ENCODE data around the gene GMFB.
A peak's percentile ranks its signal among the peaks of the same experiment; 100 is the strongest.

Gene GMFB

DNA sequence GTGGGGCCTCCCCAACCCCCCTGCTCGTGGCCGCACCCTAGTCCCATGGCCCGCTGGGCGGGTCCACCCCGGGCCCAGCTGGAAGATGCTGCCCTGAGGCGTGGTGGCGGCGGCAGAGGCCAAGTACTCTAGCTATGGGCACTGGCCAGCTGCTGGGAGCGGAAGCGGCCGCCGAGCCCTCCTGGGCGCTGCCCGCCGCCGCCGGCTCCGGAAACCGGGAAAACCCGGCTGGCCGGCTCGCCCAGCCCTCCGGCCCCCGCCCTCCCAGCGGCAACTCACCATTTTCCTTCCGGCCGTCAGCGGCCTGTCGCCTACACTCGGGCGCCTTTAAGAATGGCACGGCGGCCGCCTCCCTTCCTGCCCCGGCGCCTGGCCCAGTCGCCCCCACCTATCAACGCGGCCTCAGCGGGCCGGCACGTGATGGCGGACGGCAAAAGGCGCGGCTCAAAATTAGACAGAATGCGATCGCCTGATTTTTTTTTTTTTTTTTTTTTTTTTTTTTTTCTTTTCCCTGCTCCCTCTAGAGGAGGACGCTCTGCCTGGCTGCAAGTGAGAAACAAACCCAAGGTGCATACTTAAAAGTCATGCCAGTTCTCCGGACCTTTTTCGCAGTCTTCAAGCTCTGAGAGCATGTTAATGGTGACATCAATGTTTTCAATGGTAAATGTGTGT lies at the start of gene GMFB:
Gene GMFB, minus strand, starts transcription at position 335 of the 672 bp plus-strand sequence. Its CDS starts 53 bp downstream, at position 282.
- peak; percentile 81 for DNase-seq

DNA sequence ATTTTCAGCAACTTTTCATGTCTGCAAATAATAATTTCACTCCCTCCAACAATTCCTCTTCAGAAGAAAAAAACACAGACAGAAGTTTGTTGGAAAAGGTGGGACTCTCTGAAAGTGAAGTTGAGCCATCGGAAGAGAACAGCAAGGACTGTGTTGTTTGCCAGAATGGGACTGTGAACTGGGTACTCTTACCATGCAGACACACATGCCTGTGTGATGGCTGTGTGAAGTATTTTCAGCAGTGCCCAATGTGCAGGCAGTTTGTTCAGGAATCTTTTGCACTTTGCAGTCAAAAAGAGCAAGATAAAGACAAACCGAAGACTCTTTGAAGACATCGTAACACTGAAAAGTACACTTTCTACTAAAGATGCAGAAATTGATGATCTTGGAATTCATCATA lies 49.3 kb upstream of the GMFB start:
- DNase-seq = no peak

DNA sequence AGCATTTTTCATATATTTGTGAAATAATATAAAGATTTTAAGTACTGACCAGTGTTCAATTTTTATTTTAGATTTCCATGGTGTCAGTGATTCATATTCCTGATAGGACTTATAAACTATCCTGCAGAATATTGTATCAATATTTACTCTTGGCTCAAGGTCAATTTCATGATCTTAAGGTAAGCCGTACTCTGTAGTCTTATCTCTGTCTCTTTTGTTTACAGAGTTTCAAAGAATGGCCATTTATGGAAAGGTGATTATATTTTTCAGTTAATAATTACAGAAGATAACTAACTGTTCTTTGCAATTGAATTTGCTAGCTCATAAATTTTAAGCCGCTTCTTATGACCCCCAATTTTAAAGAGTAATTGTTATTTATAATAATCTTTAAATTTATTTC lies 48.9 kb upstream of the GMFB start:
- DNase-seq = no peak

DNA sequence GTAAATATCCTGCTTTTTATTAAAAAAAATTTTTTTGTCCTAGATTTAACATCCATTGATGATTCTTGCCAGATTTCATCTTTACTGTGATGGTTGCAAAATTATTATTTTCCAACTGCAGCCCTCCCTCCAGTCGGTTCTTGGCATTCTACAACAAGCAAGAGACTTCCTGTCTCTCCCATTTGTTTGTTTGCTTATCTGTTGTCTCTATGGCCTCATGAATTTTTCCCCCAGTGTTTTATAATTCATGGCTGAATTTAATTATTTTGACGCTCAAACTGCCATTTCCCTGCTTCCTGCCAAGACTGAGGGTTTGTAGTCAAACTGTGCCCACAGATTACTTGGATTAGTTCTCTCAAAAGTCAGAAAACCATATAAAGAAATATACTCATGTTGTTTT lies 46.9 kb upstream of the GMFB start:
- DNase-seq = no peak

DNA sequence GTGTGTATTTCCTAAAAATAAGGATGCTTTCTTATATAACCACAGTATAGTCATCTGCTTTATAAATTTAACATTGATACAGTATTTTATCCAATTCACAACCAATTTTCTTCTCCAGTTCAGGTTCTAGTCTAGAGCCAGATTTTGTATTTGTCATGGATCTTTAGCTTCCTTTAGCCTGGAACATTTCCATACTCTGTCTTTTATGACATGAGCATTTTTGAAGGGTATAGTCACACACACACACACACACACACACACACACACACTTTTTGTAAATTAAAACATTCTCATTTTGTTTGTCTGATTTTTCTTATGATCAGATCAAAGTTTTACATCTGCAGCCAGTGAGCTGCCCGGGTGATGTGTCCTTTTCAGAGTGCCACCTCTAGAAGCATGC lies 46.3 kb upstream of the GMFB start:
- DNase-seq = no peak

DNA sequence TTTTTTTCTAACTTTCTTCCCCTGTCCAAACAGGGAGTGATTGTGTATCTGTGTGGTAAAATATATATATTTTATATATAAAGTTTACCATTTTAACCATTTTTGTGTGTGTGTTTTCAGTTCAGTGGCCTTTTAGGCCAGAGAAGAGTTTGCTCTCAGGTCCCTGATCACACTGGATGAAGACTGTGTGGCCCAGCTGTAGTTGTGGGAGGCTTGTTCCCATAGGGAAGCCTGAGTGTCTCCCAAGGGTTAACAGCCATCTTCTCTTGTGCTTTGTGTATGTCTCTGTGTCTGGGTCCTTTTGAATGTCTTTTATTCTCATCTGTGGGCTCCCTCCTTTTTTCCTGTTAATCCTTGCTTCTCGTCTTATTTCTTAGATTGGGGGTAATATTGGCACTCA lies 44.3 kb upstream of the GMFB start:
- no peak for DNase-seq

DNA sequence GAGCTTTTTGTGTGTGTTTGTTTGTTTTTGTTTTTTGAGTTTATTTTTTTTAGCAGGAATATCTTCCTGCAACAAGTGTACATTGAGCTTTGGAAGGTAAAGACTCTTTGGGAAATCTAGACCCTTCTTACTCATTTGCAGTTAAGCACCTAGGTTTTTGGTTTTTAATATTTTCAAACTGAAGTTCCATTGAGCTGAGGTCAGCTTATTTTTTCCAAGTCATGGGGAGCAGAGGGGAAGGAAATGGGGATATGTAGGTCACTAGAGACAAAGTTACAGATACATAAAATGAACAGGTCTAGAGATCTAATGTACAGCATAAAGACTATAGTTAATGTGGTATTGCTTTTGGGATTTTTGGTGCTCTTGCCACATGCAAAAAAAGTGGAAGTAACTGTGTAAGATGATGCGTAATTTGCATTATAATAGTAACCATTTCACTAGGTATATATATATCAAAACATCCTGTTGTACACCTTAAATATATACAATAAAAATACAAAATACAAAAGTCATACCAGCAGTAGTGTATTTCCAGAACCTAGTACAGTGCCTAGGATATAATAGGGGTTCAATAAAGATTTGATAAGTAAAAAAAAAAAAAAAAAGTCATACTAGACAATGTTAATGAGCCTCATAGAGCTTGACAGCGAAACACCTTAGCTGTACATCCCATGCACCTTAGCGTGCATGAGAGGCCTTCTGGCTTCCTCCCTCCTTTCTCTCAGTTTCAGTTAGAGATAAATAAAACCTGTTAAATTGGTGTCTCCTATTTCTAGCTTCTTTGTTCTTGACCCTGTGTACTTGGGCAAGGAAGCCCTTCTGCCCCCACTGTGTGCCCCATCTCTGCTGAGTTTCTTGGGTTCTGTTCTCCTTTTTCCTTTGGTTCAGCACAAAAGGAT lies 43.6 kb upstream of the GMFB start:
- no peak for DNase-seq

DNA sequence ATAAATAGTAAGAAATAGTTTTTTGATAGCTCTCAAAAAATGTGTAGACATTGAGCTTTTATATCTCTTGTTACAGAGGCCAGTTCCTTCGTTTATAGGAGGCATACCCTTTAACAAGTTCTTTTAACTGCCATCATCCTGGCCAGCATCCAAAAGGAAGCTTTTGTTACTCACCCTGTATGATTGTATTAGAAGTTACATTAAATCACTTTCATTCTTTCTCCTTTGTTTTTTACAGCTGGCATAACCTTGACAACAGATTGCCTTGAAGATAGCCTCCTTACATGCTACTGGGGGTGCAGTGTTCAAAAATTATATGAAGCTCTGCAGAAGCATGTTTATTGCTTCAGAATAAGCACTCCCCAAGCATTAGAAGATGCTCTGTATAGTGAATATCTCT lies 41.0 kb upstream of the GMFB start:
- DNase-seq = no peak

DNA sequence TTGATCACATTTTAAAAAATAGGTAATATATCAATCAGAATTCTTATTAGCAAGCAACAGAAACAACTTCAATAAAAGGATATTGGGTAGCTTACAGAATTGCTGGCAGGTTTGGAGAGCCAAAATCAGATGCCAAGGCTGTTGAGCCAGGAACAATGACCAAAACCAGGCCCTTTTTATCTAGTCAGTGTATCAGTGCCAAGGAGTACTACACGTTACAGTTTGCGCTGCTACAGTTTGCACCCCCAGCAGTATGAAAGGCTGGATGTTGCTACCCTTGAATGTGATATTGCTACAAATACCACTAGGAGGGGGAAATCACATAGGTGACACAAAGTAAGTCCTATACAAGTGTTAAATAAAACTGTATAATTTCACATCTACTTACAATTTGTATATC lies 40.2 kb upstream of the GMFB start:
- no peak for DNase-seq

DNA sequence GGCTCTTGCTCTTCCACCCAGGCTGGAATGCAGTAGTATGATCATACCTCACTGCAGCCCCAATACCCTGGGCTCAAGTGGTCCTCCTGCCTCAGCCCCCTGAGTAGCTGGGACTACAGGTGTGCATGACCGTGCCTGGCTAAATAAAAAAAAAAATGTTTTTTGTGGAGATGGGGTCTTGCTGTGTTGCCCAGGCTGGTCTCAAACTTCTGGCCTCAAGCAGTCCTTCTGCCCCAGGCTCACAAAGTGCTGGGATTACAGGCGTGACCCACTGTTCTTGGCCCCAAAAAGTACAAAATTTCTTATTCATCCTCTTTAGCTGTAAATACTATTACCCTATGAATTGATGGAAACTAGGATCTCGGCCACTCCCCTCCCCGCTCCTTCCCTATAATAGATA lies 35.6 kb upstream of the GMFB start:
- no peak for DNase-seq

DNA sequence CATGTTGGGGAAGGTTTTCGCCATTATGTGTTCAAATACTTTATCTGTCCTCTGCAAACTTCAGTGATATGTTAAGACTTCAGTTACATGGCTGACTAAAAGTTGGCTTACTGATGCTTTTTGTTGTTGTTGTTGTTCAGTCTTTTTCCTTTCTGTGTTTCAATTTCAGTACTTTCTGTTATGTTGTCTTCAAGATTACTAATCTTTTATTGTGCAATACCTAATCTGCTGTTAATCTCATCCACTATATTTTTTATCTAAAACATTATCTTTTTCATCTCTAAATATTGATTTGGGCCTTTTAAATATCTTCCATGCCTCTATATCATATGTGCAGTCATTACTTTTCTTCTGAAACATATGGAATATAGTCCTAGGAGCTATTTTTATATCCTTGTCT lies 27.9 kb upstream of the GMFB start:
- DNase-seq = no peak

DNA sequence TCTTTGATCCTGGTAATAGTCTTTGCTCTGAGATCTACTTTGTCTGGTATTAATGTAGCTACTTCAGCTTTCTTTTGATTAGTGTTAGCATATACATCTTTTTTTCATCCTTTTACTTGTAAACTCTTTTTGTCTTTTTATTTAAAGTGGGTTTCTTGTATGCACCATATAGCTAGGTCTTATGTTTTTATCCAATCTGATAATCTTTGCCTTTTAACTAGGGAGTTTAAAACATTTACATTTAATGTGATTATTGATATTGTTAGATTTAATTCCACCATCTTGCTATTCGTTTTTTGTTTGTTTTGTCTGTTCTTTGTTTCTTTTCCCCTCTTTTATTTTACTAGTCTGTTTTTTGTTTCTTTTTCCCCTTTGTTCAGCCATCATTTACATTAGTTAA lies 26.9 kb upstream of the GMFB start:
- no peak for DNase-seq

DNA sequence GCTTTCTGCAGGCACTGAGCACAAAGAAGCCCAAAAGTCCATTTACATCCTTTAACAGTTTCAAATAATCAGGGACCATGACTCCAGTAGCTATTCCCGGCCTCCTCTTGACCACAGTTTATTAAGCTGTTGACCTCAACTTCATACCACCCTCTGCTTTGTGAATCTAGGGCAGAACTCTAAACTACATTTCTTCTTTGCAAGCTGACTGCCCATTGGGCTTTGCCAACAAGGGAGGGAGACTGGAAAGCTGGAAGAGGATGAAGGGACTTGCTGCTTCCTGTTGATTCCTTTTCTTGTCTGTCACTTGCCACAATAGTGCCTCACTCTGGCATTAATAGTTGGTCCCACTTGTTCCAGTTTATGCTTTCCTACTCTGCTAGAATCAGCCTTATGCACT lies 23.6 kb upstream of the GMFB start:
- no peak for DNase-seq

DNA sequence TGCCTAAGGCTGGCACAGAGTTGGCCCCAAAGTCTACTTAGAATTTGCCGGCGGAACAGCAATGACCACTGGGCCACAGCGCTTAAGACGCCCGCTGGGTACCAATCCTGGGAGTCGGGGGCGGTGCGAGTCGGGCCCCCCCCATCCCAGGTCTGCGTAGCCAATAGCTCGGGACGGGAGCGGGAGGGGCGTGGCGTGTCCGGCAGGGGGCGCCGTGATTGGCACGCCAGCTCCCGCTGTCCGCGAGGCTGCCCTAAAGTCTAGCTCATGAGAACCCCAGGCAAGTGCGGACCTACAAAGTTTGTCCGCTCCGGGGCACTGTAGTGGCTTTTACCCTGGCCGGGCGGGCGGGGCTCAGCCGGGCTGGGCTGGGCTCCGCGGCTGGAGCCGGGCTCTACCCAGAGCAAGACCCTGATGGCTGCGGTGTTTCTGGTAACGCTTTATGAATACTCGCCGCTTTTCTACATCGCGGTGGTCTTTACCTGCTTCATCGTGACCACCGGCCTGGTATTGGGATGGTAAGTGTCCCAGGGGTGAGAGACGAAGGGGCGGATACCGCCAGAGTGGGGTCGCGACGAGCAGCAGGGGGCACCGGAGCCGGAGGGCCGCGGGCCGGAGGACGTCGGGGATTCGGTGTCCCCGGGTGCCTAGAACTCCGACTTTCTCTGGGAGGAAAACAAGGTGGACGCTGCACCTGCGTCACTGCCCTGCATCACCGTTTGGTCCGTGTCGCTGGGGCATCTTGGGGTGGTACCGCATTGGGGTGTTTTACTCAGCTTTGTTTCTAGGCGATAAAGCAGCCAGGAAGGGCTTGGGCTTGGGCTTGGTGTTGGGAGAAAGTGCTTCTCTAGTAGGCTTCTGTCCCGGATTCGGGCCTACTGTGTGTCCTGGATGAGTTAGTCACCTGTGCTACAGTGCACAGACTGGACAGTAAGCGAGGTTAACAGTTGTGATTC lies 21.0 kb upstream of the GMFB start, which contains the start of gene CGRRF1:
Gene CGRRF1, plus strand, starts transcription at position 361 of the 956 bp plus-strand sequence. Its CDS starts 54 bp downstream, at position 415.
- peak; percentile 94 for DNase-seq

DNA sequence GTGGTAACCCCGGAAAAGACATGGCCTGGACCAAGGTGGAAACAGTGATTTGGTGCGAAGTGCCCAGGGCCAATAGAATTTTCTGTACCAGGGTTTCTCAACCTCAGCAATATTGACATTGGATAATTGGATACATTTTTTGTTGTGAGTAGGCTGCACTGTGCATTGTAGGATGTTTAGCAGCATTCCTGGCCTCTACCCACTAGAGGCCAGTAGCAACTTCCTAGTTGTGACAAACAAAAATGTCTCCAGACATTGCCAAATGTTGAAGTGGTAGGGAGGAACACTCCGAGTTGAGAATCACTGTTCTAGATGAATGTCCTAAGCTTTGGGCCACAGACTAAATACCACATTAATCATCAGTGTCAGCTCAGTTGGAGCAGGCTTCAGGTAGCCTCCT lies 14.7 kb upstream of the GMFB start:
- DNase-seq = no peak

DNA sequence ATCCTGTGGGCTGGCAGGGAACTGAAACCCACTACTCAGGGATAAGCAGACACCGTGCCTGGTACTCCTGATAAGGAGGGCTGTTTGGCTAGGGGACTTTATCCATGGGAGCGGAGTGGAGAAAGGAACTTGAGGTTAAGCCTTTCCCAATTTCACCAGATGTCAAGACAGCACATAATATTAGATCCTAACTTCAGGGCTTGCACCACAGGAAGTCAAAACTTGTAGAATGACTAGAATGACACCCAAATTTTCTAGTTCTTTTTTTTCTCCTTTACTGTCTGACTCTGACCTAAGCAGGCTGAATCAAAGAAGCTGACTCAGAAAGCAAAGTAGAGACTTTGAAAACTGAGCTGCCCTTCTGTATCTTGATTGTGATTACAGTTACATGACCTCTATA lies 13.8 kb upstream of the GMFB start:
- DNase-seq = no peak

DNA sequence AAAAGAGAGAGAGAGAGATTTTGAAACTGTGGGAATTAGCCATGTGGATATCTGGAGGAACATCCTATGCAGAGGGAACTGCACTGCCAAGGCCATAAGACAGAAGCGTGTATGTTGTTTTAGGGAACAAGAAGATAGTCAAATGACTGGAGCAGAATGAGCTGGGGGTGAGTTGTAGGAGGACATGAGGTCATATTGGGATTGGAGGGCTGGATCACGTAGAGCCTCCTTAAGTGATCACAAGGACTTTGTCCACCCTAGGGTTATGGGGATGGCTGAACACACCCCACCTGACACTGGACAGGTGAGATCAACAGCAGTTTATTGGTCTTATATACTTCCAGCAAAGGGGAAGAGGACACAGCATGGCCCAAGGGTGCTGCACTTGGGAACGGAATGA lies 12.7 kb upstream of the GMFB start:
- DNase-seq = no peak

DNA sequence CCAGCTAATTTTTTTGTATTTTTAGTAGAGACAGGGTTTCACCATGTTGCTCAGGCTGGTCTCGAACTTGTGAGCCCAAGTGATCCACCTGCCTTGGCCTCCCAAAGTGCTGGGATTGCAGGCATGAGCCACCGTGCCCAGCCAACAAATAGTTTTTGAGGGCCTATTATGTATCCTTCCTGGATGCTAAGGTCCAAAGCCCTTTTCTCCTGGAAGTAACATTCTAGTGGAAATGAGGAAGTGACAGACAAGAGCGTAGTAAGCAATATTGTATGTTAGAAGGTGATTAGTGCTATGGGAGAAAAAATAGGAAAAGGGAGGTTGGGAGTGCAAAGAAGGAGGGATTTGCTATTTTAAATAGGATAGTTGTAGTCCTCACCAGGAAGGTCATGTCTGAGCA lies 12.0 kb upstream of the GMFB start:
- DNase-seq = no peak

DNA sequence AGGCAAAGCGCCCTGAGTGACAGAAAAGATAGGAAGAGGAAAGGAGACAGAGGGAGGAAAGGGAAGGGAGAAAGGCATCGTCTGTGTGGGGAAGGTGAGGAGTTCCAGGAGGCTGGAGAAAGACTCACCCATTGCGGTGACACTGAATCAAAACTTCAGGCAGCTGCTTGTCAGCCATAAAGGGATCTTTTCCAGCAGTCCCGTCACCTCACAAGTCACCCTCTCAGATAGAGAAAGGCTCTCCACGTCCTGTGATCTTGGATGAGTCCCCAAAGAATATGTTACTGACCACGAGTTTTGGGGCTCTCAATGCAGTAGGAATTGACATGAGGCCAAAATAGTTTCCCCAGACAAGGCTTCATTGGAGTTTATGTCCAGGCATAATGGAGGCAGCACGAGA lies 9.8 kb upstream of the GMFB start:
- no peak for DNase-seq

DNA sequence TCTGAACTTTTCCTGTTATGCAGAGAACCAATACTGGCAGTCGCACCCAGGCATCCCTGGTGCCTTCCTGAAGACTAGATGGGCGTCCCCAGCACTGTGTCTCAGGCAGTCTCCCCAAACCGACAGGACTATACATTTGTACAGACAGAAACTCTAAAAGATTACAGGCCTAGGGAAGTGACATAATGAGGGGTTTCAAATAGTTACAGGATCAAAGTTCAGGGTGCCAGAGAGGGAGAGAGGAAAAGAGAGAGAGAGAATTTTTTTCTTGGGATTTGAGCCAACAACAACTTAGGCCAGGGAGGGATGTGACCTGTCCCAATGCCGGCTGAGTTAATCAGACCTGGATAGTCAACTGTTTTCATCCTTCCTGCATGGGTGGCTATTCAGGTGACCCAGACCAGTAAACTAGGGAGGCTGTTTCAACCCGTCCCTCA lies 9.3 kb upstream of the GMFB start:
- no peak for DNase-seq

DNA sequence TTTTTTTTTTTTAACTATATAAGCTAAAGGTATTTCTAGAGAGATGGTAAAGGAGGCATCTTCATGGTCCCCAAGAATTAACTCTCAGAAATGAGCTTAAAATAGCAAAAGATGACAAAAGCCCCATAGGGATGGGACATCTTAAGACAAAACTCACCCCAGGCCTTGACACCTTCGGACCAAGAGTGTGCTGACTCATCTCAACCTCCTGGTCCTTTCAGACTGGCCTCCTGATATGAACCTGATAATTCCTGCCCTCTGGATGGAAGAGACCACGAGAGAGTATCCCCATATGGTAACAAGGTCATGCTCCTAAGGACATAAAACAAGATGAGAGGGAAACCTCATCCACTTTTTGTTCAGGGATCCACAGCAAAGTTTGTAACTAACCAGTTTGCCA lies 8.4 kb upstream of the GMFB start:
- no peak for DNase-seq

DNA sequence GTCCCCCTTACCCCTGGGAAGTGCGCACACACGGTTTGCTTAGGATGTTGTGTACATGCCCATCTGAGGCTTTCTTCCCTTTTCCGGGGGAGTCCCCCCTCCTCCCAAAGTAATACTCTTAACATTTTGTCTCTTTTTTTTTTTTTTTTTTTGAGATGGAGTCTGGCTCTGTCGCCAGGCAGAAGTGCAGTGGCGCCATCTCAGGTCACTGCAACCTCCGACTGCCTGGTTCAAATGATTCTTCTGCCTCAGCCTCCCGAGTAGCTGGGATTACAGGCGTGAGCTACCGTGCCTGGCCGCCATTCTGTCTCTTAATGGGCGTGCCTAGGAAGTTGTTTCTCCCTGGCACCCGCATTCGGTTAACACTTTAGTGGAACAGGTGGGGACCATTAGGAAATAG lies 4.5 kb upstream of the GMFB start:
- no peak for DNase-seq

Data from DMS153 (cell line).